H1 (cell line): ENCODE results near the gene NUP88.

ENCODE experiments used
- CTCF ChIP-seq, 3 experiments: IDR thresholded peaks; 1 replicate in 2 of 3; 2 replicates in 1 of 3; pipeline versions ENCODE4 v1.5.1 to v1.6.1; 2011; ENCODE audit warnings: low read length in 3 of 3, mild to moderate bottlenecking in 3 of 3, inconsistent platforms in 2 of 3, low read depth in 1 of 3, moderate library complexity in 1 of 3; ENCODE audit not compliant: insufficient read depth in 1 of 3; ENCODE audit errors: control extremely low read depth in 1 of 3
- POLR2A ChIP-seq, 2 experiments: IDR thresholded peaks; 1 replicate in 1 of 2; 2 replicates in 1 of 2; pipeline ENCODE4 v1.6.1; 2011; ENCODE audit warnings: low read depth in 2 of 2, low read length in 2 of 2, mild to moderate bottlenecking in 2 of 2; ENCODE audit errors: control extremely low read depth in 1 of 2
- YY1 ChIP-seq: IDR thresholded peaks from 2 replicates; pipeline ENCODE4 v1.6.1; 2011; ENCODE audit warnings: low read depth, mild to moderate bottlenecking, low read length

- TF ChIP-seq YY1 (no peak), CTCF (IDR thresholded peaks at IDR 0.05; ENCODE audit: control extremely low read depth in 1 of 3, insufficient read depth in 1 of 3, low read depth in 1 of 3, low read length in 3 of 3) (no peak), POLR2A (IDR thresholded peaks at IDR 0.05; ENCODE audit: control extremely low read depth in 1 of 2, low read depth in 2 of 2, low read length in 2 of 2) (no peak)
Observed at GRCh38 chr17:5434984-5435383, 15.5 kb upstream of the NUP88 start.
